HG03469 (cell line): ENCODE measurements around the gene MYCBP.

Experiments
- ATAC-seq: cut with Tn5 transposase; IDR thresholded peaks from one replicate; pipeline ENCODE4 v1.9.1; 2021; ENCODE audit warnings: mild to moderate bottlenecking, moderate library complexity, moderate number of reproducible peaks; ENCODE audit not compliant: unreplicated experiment

Gene MYCBP

DNA sequence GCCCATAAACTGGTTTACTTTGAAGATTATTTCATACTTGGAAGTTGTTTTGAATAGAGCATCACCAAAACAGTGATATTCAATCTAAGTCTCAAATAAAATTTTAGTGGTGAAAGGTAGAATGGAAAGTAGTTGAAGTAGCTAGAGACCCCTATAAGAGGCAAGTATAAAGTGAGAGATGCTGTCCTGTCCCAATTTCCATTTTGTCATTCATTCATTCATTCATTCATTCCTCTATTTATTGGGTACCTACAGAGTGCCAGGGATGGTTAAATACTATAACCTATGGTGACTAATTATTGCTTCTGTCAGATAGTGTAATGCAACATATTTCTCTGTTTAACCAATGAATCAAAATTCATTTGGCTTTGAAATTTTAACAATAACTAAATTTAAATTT, 46.3 kb downstream of the MYCBP start:
- no peak for ATAC-seq

DNA sequence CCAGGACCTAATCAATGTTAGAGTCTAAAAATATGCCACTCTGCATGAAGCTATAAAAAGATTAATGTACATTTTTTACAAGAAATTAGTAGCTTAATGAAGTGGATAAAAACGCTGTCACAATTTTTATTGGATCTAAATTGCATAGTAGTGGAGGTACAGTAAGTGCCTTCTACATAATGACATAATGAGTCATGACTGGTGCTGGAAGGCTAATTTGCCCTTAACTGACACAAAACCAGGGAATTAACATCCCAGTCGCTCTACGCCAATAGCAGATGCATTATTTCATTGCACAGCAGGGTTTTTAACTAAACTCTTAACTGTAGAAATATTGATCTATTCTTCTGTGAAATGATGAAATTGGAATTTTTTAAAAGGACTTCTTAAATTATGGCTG, 46.9 kb downstream of the MYCBP start:
- no peak for ATAC-seq

GRCh38 chr1:38820860-38821259, 52.3 kb downstream of the MYCBP start:
- ATAC-seq = no peak

DNA sequence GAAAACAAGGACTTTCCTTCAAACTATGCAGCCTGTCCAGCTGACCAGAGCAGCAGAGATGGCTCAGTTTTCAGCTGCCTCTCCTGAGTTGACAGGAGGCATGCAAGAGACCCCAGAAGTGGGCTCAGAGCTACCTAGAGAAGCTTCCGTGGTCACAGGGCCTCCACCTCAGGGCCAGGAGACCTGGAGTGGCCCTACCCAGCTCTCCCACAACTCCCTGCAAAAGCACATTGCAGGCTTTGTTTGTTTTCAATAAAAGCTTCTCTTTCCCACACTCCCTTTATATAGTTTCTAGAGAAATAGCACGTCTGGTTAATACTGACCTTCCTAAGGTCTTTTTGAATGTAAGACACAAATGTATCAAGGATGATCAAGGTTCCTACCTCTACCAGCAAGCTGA, 53.6 kb downstream of the MYCBP start:
- ATAC-seq = no peak

- no peak for ATAC-seq
These were observed 54.1 kb downstream of the MYCBP start for GRCh38 chr1:38819040-38819439.

- no peak for ATAC-seq
These were observed 54.8 kb downstream of the MYCBP start for GRCh38 chr1:38818175-38818976.

DNA sequence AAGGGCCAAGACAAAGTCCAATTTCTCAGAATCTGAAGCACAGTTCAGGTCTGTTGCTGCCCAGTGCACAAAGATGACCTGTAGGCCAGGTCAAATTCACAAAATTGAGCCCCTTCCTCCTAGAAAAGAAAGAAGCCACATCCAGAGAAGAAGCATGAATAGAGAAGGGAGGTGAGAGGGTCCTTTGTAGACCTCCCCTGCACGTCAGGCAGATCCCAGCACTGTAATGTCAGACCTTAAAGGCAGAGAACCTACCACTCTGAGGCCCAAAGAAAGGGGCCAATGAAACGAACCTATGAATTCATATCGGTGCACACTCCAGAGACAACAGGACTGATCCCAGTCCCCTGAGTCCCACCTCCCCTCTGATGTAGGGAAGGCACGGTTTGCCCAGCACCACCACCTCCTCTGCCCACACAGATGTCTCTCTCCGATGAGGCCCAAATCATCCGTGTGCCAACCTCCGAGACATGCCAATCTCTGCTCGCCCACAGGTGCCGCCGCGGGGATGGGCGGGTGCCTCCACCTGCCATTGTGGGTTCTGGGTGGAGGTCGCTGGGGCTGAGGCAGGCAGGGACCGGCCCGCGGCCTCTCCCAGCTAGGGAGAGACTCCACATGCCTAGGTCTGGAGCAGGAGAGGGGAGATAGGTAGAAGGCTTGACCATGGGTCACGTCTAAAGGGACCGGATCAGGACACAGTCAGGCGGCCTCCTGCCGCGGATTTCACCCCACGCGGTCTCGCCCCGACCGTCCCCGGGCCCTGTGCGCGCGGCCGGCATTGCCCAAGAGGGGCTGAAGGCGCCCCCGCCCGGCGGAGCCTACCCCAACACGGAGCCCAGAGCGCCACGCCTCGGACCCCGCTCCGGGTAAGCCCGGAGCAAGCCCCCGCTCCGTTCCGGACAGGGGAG, 55.6 kb downstream of the MYCBP start:
- no peak for ATAC-seq

DNA sequence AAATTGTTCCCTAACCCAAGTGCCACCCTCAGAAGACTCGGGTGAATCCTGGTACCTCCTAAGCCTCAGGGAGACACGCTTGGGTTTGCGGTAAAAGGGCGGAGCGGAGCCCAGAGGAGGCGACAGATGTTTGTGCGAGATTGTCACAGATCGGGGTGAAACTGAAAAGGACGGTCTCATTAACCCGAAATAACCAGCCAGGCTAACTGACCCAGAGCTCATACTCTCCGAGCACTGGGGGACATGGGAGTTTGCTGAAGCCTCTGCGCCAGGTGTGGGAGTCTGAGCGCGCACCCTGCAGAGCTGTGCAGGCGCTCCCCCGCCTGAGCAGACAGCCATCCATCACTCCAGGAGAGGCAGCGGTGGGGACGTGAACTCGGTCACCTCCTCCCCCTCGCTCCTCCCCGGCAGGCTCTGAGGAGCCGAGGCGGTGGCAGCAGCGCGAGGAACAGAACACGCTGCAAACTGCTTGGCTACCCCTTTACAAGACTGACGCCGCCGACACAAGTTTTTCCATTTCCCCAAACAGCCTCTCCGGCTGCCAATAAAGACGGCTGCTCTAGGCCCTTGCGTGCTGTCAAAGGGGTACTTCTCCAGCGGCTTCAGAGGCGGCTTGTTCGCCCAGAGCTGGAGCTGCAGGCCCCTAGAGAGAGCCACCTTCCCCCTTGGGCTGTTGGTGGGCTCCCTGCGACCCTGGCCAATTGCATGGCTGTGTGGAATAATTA, 57.1 kb downstream of the MYCBP start:
- ATAC-seq = peak; percentile 59

DNA sequence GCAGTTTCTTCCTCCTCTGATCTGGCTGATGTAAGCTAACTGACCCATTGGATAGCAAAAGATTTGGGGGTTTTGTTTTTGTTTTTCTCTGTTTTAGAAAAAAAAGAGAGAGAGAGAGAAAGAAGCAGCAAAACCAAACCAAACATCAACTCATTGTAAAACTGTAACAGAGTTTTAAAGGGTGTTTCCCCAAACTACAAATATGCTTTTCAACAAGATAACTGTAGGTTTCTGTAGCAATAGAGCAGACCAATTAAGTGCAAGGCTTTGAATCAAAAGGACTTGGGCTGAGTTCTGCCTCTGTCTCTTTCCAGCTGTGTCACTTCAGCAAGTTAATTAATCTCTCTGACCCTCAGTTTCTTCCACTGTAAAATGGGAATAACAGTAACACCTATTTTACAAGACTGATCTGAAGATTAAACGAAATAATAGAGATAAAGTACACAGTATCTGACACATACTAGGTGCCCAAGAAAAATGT, 58.1 kb downstream of the MYCBP start:
- ATAC-seq = no peak

GRCh38 chr1:38814444-38814983, 58.6 kb downstream of the MYCBP start:
- ATAC-seq = no peak

GRCh38 chr1:38812981-38813380, 60.2 kb downstream of the MYCBP start:
- ATAC-seq = no peak
